ENCODE data around the gene ZNF629.

The ZNF629 gene

DNA sequence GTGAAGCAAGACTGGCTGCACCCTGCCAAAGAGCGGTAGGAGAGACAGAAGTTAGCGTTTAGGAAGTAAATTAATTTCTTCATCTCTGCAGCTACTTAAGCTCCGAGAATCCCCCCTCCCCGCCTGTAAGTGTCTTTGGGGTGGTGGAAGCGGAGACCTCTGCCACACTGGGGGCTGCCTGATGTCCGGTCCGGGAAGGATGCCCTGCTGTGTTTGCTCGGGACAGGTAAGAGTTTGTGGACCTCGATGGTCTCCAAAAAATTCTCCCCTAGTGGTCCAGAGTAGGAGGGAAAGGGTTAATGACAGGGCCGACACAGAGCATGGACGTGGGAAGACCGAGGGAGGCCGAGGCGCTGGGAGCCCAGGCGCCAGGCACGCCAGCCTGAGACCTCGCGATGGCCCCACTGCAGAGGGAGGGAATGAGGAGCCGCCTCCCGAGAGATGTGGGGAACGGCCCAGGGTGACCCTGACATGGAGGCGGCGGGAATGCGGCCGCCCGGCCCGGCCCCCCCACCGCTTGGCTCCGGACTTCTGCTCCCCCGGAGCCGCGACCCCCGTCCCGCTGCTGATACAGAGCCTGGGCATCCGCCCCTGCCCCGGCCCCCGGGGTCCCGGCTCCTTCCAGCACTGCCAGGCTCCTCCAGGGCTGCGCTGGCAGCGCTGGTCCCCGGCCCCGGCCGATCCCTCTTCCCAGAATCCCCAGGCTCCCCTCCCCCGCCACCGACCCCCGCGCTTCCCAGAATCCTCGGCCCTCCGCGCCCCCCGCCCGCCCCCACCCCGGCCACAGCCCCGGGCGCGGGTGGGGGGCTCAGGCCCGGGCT is 680 bp downstream of the ZNF629 start:
- peak; percentile 63 for DNase-seq

DNA sequence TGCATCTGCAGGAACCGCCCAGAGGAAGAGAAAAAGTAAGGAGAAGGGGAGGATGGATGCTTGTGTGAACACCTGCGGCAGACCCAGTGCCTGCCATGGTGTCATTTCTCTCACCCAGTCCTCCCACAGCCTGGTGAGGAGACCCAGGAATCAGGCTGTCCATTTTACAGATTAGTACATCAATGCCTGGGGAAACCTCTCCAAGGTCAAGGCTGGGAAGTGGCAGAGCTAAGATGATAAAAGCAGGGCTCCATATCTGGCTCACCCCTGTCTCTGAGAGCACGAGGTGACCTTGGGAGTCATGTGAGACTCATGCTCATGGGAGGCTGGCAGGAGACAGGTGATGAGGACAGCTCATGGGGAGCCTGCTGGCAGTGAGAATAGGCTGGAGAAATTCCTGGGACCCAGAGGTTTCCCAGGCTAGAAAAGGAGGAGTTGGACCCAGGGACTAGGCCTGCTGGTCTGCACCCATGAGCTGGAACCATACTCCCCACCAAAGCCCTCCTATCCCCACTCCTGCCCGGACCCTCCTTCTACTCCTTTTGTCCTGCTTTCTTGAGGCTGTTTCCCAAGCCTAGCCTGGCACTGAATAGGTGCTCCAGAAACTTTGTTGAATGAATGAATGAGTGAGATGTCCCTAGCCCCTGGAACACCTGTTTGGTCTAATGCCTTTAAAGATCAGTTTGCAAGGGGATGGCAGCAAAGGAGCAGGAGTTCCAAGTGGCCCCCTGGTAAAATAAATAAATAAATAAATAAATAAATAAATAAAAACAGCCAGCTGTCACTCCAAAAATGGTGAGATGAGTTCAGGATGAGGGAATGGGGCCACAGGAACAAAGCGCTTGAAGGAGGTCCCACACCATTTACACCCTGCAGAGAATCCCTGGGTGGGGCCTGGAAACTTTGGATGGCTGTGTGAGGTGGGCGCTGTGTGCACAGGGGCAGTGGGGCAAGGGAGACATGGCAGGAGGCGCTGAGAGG is 1.6 kb downstream of the ZNF629 start:
- no peak for DNase-seq

DNA sequence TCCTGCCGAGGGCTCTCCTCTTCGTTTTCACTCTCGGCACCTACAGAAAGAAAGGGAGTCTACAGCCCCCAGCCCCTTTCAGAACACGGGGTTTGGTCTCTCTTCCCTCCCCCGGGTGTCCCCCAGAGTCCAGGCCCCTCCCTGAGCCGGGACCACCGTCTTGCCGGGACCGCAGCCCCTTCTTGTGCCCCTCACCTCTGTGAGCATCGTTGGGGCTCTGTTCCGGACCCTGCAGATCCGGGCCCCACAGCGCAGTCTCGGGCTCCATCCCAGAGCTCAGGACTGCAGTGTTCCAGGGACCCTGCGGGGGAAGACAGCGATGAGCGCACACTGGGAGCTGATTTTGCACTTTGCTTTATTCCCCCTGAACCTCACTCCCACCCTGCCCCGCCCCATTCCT is 2.8 kb downstream of the ZNF629 start:
- no peak for DNase-seq

DNA sequence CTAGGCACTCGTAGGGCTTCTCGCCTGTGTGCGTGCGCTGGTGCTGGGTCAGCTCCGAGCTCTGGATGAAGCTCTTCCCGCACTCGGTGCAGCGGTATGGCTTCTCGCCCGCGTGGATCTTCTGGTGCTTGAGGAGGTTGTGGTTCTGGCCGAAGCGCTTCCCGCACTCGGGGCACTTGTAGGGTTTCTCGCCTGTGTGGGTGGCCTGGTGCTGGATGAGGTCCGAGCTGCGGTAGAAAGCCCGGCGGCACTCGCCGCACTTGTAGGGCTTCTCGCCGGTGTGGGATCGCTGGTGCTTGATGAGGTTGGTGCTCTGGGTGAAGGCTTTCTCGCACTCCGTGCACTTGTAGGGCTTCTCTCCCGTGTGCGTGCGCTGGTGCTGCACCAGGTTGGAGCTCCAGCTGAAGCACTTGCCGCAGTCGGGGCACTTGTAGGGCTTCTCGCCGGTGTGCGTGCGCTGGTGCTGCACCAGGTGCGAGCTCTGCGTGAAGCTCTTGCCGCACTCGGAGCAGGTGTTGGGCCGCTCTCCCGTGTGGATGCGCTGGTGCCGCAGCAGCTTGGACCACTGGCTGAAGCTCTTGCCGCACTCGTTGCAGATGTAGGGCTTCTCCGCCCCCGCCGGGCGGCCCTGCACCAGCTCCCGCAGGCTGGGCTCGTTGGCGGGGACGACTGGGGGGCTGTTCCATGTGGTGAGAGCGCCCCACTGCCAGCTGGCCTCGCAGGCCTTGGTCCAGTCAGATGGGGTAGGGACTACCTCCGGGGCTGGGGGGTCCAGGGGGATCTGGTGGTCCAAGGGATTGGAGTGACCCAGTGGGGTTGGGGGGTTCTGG is 3.5 kb downstream of the ZNF629 start:
- DNase-seq, result no peak

DNA sequence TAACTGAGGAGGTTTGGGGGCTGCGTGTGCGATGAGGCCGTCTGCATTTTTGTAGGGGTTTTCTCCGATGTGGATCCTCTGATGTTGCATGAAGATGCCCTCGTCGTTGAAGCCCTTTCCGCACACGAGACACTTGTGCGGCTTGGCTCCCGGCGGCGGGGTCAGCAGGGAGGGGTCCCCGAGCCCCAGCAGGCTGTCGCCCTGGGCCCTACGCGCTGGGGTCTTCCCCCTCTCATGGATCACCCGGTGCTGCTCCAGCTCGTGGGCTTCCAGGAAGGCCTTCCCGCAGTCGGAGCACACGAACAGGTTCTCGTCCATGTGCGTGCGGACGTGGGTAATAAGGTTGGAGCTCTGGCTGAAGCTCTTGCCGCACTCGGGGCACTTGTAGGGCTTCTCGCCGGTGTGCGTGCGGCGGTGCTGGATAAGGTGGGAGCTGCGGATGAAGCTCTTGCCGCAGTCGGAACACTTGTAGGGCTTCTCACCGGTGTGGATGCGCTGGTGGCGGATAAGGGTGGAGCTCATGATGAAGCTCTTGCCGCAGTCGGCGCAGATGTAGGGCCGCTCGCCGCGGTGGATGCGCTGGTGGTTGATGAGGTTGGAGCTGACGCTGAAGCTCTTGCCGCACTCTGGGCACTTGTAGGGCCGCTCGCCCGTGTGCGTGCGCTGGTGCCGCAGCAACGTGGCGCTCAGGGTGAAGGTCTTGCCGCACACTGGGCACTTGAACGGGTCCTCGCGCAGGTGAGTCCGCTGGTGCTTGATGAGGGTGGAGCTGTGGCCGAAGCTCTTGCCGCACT is 4.3 kb downstream of the ZNF629 start:
- no peak for DNase-seq

DNA sequence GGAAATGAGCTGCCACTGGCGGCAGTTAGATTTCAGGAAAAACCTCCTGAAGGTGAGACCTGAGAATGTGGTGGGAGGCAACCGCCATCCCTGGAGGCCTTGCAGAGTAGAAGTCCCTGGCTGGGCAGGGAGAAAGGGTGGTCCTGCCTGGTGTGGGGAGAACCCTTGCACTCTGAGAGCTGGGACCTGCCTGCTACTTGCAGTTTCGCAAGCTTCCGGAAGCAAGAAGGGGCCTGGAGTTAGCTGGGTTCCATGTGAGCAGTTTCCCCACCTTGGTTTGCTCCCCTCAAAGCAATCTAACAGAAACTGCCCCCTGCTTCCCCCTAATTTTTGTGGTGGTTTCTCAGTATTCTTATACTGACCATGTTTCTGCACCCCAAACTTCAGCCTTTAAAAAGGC is 6.5 kb downstream of the ZNF629 start:
- no peak for DNase-seq

DNA sequence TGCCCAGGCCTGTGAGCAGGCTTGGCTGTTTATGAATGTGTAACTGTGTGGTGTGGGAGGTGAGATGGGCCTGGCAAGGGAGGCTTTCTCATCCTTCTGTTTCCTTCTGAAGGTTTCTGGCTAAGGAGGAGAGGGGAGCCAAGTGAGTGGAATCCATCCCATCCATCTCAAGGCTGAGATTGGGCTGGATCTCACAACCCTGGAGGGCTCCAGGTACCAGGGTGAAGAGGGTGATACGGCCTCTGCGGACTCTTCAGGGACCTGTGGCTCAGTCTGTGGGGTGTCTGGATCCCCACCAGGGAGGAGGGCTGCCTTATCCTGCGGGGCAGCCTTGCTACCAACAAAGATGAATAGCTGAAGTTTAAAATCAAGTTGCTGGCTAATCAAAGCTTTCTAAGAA is 7.0 kb downstream of the ZNF629 start:
- DNase-seq, result no peak

DNA sequence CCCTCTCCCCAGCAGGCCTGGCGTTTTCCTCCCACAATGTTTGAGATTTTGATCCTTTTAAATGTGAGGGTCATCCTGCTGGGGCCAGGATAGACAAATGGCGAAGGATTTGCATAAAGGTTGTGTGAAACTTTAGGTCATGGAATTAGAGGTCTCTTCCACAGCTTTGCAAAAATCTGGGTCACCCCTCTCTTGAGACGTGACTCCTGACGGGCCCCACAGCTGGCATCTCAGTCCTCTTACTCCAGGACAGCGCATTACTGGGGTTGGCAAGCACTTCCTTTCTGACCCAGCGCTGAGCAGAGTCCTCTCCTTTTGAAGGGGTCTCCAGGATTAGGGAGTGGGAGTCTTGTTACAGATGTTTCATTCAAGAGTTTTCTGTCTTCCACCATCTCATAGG is 7.4 kb downstream of the ZNF629 start:
- no peak for DNase-seq

DNA sequence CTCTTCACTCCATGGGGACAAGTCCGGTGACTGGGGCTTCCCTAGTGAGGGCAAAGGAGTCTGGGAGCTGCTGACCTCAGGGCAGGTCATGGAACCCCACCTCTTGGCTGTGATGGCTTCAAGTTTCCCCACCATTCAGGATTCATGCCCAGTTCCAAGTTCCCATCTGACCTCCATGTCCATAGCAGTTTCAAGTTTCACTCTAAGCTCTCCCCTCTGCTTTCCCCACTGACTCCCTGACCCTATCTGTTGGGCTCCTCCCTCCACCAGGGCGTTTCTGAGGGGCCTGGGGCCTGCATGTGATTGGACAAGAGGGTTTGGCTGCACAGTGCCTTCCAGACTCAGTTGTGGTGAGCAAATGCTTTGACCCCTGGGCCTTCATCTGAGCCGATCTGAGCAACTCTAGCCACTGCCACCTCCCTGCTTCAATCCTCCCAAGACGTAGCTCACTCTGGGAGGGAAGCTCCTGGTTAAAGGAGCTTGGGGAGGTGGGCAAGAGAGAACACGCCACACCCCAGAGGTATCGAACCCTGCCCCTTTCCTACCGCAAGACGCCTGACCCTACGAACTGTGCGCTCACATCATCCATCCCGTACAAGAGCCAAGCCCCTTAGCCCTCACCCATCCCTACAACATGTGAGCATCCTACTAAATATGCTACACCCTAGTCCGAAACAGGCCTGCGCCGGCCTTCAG is 8.3 kb downstream of the ZNF629 start:
- DNase-seq, result no peak

DNA sequence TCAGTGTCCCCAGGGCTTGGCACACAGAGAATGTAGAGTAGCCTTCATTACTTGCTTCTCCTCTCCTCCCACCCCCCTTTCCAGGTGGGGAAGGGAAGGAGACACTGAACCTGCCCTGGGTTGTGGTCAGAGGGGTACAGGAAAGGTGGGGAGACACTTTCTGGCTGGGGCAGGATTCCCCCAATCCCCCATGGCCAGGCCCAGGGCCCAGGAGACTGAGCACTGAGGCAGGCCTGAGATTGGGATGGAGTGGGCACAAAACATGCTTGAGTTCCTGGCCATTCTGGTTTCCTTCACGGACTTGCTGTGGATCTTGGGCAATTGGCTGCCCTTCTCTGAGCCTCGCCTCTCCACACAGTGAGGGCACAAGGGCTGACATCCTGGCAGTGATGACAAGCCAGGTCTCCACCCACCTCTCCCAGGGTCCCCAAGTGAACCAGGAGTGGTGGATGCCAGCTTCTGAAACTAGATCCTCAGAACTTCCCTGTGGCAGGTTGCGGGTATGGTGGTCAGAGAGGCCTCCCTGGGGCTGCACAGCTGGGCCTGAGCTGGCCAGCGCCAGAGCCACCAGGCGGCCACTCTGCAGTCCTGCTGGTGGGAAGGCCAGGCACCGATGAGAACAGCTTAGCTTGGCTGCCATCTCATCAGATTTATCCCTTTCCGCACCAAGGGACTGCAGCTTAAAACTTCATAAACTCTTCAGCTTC is 9.3 kb downstream of the ZNF629 start:
- no peak for DNase-seq

DNA sequence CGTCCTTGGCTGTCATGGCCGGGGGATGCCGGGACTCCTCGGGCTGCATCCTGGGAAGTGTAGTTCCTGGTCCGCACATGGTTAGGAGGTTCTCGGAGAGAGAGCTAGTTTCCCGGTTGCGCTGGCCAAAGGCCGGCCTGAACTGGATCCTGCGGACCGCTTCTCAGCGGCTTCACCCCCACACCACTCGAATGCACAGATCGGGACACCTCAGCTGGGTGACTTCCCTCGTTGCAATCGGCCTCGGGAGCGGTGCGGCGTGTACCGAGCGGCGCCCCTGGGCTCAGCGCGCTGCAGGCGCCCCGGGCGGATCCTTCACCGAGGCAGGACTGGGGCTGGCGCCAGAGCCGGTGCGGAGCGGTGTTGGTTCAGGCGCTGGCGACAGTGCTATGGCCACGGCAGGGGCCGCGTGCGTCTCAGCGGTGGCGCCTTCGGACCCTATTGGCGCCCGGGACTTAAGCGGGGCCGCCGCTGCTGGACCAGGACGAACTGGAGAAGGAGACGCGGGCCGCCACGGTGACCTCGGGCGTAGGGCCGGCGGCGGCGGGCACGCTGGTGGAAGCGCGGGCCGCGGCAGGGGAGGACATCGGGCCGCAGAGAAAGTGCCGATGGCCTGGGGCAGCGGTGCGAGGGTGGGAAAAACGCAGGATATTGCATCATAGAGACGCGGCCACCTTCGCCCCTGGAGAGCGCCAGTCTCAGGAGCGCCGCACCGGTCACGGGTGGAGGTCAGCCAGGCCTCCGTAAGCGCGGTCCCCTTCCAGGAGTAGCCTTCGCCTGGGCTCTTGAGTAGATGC is 11.4 kb downstream of the ZNF629 start:
- DNase-seq, result peak; percentile 87

DNA sequence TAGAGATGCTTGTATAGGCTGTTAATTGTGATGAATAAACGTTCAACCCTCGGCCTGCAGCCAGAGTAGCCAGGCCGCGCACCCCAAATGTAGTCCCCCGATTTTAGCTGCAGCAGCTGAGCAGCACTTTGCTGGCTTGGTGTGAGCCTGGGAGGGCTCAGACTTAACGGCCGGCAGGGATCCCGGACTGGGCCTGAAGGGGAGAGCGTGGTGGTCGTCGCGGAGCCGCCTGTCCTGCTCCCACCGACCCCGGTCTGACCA is 11.9 kb downstream of the ZNF629 start:
- DNase-seq, result no peak

DNA sequence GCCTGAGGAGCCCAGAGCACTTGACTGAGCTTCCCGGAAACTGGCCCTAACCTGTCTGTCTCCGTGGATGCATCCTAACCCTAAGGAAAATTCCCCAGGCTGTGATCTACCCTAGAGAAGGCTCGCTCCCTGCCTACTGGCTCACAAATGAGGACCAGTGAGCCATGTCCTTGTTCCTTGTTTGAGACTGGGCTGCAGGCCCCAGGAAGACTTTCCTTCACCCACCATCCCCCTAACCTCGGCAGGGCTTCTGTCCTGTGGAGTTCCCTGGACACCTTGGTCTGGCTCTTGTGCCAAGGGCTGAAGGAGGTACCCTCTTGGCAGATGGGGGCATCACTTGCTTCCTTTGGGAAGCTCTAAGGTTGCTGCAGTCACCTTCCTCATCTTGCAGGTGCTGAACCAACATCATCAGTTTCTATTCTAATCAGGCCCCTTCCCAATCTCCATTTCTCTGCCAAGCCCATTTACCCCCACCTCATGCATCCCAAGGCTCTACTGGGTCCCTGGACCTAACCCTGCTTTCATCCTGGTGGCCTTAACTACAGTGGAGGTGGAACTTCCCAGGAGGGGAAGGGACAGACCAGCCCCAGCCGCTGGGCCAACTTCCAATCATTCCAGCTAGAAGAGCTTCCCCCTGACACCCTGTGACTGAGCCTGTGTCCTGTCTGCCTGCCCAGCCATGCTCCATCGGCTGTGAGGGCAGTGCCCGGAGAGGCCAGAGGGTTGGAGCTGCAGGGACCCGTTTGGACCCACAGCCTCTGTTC is 12.5 kb downstream of the ZNF629 start:
- no peak for DNase-seq

DNA sequence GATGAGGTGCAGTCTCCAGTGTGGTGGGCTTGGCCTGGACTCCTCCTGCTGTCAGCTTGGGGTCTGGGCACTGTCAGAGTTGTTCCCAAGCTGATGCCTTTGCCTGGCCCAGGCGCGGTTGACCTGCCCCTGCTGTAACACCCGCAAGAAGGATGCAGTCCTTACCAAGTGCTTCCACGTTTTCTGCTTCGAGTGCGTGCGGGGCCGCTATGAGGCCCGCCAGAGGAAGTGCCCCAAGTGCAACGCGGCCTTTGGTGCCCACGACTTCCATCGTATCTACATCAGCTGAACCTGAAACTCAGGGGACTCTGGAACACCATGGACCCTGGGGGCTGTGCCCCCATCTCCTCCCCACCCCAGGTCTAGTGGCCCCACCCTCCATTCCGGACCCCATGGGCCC is 13.2 kb downstream of the ZNF629 start:
- DNase-seq, result no peak

DNA sequence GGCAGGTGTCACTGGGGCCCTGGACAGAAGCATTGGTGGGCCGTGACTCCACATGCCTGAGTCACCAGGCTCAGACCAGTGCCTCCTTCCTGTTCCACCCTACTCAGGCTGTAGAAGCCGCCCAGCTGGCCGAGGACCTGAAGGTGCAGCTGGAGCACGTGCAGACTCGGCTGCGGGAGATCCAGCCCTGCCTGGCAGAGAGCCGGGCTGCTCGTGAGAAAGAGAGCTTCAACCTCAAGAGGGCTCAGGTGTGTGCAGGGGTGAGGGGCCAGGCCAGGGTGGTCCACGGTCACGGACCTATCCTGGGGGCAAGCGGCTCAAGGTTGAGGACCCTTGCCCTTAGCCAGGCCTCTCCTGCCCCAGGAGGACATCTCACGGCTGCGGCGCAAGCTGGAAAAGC is 15.3 kb downstream of the ZNF629 start:
- DNase-seq, result no peak

DNA sequence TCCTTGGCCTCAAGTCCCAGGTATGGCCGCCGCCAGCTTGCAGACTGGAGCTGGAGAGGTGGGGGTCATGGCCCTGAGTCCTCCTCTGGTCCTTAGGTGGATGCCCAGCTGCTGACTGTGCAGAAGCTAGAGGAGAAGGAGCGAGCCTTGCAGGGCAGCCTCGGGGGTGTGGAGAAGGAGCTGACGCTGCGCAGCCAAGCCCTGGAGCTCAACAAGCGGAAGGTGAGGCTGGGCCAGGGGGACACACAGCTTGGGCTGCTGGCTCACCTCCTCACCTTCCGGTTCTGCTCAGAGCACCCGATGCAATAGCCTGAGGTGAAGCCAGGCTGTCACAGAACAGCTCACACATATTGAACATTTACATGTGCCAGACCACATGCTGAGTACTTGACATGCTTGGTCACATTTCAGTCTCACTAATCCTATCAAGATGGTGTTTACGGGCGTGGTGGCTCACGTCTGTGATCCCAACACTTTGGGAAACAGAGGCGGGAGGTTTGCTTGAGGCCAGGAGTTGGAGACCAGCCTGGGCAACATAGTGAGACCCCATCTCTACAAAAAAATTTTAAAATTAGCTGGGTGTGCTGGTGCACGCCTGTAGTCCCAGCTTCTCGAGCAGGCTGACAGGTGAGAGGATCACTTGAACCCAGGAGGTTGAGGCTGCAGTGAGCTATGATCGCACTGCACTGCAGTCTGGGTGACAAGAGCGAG is 17.5 kb downstream of the ZNF629 start:
- DNase-seq, result no peak

DNA sequence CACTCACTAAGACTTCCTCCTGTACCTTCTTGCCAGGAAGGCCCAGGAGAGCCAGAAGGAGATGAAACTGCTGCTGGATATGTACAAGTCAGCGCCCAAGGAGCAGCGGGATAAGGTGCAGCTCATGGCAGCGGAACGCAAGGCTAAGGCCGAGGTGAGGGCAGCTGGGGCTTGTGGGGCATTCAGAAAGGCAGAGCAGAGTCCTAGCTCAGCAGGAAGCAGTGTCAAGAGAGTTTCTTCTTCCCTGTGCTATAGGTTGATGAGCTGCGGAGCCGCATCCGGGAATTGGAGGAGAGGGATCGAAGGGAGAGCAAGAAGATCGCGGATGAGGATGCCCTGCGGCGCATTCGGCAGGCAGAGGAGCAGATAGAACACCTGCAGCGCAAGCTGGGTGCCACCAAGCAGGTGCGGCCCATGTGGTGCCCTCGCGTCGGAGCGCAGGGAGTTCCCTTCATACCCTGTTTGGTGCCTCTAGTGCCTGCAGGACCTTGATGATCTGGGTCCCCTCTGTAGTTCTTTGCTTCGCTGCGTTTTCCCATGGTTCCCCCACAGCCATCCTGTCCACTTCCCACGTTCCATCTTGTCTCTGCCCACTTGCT is 18.3 kb downstream of the ZNF629 start:
- DNase-seq, result no peak
